ENCODE measurements around the gene PCDHGC5.

Gene PCDHGC5

DNA sequence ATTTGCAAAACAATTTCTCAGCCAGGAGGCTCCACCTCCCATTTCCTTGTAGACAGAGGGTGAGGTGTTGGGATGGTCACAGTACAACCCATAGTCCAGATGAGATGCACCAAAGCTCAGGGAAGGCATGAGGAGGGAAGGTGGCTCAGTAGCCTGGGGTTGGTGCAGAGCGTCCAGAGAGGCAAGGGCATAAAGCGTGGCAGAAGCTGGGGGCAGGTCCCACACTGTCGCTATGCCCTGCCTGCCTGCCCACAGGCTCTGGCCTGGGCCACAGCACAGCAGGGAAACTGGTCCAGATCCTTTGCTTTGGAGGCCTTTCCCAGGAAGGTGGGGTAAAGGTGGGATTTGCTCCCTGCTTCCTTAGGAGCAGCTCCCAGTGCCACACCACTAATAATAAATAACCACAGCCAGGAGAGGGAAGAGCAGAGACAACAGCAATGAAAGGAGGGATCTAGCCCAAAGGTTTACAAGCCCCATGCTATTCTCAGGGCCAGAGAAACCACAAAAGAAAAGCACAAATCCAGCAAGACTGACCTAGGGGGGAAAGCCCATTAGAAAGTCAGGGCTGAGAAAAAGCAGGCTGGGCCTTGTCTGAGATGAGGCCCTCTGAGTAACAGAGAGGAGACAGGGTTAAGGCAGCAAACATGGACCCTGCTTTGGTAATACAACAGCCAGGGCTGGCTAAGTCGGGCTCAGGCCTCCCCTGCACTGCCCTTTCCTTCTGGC lies 27.2 kb downstream of the PCDHGC5 start:
- no peak for TF ChIP-seq CTCF (IDR thresholded peaks at IDR 0.05; ENCODE audit: low read depth, low read length)
- no peak for DNase-seq (ENCODE audit: low read depth, low spot score)
- in situ Hi-C loops (cut with HindIII; ENCODE audit: low sequenced_read_pairs), result no loop called here
- no peak overlapping the region for H3K4me3 ChIP-seq (ENCODE audit: low read depth, low read length)

DNA sequence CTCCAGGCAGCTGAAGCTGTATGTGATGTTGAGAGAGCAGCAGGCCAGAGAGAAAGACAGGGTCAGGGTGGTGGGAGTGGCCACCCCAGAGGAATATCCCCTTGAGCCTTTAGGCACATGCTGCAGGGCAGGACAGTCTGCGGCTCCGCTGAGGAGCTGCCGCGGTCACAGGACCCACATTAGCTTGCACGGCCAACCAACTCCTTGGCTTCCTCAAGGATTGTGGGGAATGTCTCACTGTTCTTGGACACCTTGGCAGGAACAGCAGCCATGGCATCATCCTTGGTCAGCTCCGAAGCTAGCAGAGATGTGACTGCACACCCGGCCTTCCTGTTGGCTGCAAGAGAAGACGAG lies 27.8 kb downstream of the PCDHGC5 start:
- in situ Hi-C loops (cut with HindIII; ENCODE audit: low sequenced_read_pairs), result no loop called here

DNA sequence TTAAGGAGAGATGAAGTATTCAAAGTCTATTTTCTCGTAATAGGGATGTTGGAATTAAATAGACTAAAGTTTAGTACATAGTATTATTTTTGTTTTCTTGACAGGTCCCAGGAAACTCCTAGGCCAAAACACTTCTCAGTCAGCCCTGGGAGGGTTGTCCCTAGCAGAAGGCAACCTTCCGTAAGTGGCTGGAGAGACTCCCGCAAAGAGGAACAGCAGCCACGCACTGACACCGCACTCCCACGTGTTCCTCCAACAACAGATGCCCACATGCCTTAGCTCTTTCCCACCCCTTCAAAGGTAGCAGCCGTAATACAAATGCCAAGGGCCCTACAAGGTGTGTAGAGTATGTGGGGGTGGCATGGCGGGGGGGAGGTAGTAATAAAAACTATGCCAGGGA lies 28.4 kb downstream of the PCDHGC5 start:
- DNase-seq (ENCODE audit: low read depth, low spot score), result no peak
- no peak overlapping the region for H3K4me3 ChIP-seq (ENCODE audit: low read depth, low read length)
- in situ Hi-C loops (cut with HindIII; ENCODE audit: low sequenced_read_pairs), result no loop called here
- no peak for TF ChIP-seq CTCF (IDR thresholded peaks at IDR 0.05; ENCODE audit: low read depth, low read length)

More for the DNA sequence above, 27.8 kb downstream of the PCDHGC5 start:
- H3K4me3 ChIP-seq (ENCODE audit: low read depth, low read length), result no peak overlapping the region
- no peak for TF ChIP-seq CTCF (IDR thresholded peaks at IDR 0.05; ENCODE audit: low read depth, low read length)
- DNase-seq (ENCODE audit: low read depth, low spot score), result no peak

DNA sequence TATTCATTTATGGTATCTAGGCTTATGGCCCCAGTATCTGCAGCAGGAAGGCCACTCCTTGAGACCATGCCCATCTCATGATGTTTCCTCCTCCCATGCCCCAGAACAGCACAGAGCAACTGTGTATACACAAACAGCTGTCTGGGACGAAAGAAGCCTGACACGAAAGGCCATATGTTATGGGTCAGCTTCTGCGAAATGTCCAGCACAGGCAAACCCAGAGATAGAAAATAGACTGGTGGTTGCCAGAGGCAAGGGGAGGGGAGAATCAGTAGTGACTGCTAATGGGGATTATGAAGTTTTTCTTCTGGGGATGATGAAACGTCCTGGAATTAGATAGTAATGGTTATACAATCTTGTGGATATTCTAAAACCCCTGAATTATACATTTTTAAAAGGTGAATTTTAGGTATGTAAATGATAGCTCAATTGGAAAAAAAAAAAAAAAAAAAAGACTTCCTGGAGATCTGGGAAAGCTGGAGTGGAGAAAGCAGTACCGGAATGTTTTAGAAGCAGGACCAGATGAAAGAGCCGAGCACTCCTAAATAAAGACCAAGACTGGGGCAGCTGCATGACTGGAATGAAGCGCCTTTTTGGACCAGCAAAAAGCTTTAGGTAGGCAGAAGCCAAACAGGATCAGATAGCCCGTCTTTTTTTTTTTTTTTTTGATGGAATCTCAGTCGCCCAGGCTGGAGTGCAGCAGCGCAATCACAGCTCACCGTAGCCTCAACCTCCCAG lies 29.2 kb downstream of the PCDHGC5 start:
- in situ Hi-C loops (cut with HindIII; ENCODE audit: low sequenced_read_pairs), result no loop called here
- TF ChIP-seq CTCF (IDR thresholded peaks at IDR 0.05; ENCODE audit: low read depth, low read length), result no peak
- no peak overlapping the region for H3K4me3 ChIP-seq (ENCODE audit: low read depth, low read length)
- DNase-seq (ENCODE audit: low read depth, low spot score), result no peak

DNA sequence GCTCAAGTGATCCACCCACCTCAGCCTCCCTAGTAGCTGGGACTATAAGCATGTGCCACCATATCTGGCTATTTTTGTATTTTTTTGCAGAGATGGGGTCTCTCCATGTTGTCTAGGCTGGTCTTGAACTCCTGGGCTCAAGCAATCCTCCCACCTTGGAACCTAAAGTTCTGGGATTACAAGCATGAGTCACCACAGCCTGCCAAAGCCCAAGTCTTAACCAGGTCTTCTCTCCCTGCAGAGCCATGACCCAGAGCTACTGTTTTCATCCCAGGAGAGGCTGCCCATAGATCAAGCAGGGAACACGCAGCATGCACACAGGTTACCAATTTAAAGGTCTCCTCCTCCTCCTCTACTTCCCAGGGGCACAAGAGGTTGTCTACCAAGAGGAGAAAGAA lies 29.7 kb downstream of the PCDHGC5 start:
- no peak for TF ChIP-seq CTCF (IDR thresholded peaks at IDR 0.05; ENCODE audit: low read depth, low read length)
- no peak for DNase-seq (ENCODE audit: low read depth, low spot score)
- H3K4me3 ChIP-seq (ENCODE audit: low read depth, low read length), result no peak overlapping the region
- in situ Hi-C loops (cut with HindIII; ENCODE audit: low sequenced_read_pairs), result no loop called here

DNA sequence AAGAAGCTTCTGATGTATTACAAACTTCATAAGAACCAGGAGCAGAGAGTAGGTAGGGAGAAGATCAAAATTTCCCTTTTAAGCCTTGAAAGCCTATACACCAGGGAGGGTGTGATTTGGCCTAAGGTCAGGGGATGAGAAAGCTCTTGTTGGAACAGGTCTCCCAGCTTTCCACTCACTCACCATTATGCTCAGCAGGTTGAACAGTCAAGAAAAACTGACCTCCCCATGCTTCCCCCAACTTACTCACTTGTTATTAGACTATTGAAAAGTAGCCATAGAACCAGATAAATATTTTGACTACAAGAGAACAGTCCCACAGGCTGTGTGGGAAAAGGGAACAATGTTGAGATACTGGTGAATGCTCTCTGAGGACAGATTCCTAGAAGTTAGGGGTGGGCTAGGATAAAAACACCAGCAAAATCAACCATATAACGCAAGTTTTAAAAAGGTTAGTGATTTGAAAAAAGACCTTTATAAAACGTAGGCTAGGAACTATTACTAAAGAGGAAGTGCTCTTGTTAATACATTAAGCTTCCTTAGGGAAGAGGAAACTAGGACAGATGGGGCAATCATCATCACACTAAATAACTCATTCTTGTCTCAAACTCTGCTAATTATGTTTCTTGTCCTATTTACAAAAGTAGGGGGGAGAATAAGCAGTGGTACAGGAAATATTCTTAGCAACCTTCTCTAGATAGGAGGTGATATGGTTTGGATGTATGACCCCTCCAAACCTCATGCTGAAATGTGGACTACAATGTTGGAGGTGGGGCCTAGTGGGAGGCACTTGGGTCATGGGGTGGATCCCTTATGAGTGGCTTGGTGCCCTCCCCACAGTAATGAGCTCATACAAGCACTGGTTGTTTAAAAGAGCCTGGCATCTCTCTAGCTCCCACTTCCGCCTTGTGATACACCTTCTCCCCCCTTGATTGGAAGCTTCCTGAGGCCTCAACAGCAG lies 31.0 kb downstream of the PCDHGC5 start:
- DNase-seq (ENCODE audit: low read depth, low spot score), result peak; percentile 53
- H3K4me3 ChIP-seq (ENCODE audit: low read depth, low read length), result no peak overlapping the region
- no peak for TF ChIP-seq CTCF (IDR thresholded peaks at IDR 0.05; ENCODE audit: low read depth, low read length)
- in situ Hi-C loops (cut with HindIII; ENCODE audit: low sequenced_read_pairs), result no loop called here
